HEK293T (cell line): ENCODE measurements around the gene TPCN1.

Source experiments
- BHLHE40 ChIP-seq: fragments of 450-650 bp; IDR thresholded peaks from 2 replicates; pipeline ENCODE4 v1.6.1; 2016; ENCODE audit warnings: mild to moderate bottlenecking, moderate library complexity, borderline replicate concordance
- CTBP1 ChIP-seq: fragments of 450-650 bp; IDR thresholded peaks from 2 replicates; pipeline ENCODE4 v1.6.1; 2016; ENCODE audit warnings: borderline replicate concordance
- ELF4 ChIP-seq: fragments of 450-650 bp; IDR thresholded peaks from 2 replicates; pipeline ENCODE4 v1.6.1; 2017; ENCODE audit warnings: antibody characterized with exemption

DNA sequence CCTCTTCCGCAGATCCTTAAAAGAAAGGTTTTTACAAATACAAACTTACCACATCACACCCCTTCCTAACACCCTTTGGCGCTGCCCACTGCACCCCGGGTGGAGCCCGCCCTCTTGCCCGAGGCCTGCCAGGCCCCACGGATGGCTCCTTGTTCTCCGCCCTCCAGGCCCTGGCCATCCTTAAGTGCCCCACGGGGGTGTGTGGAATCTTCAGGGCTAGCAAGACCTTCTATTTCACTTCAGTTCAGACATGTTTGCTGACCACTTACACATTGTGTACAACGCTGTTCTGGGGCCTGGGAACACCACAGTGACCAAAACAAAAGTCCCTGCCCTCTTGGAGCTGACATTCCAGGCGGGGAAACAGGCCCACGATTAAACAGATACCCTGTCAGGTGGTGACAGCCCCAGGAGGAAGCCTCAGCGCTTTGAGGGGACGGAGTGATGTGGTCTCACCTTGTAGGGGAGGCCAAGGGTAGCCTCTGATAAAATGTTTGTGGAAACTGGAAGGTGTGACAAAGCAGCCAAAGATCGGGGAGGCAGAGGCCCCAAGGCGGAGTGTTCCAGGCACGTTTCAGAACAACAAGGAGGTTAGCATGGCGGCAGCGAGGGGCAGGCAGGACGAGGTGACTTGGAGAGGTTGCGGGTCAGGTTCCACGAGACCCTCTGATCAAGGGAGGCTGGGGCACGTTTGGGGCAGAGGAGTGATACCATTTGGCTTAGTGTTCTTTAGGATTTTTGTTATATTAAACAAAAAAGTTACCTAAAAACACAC lies 27.0 kb downstream of the TPCN1 start:
- TF ChIP-seq CTBP1 (no peak), ELF4 (no peak), BHLHE40 (no peak)
